ENCODE results near the gene PHETA2.

Gene PHETA2, protein sequence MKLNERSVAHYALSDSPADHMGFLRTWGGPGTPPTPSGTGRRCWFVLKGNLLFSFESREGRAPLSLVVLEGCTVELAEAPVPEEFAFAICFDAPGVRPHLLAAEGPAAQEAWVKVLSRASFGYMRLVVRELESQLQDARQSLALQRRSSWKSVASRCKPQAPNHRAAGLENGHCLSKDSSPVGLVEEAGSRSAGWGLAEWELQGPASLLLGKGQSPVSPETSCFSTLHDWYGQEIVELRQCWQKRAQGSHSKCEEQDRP

DNA sequence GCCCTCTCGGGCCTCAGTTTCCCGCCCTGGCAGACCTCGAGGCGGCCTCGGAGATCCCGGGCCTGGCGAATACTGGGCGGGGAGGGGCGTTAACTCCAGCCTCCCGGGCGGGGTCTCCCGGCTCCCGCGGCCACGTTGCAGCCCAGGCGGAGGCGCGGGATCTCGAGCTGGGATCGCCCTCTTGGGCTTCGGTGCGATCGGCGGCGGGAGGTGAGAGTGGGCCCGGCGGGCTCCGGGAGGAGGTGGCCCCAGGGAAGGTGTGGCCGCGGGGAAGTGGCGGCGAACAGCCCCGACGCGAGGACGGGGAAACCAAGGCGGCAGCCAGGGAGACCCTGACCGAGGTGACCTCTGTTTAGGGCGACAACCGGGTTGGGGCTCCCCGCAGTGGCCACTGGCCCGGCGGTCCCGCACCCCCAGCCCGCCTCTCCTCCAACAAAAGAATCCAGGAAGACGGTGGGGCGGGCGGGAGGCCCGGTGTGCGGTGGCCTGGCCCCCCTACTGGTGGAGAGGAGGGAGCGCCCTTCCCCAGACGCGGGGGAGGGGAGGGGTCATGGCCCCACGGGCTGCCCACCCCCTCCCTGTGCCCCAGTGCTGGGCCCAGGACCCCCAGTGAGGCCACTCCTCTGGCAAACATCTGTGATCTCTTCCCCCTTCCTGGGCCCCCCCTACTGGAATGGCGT, at the start of gene PHETA2:
Gene PHETA2 (plus strand): TSS at position 117 of the 680 bp plus-strand sequence. CDS start 3,046 bp downstream, outside the sequence.
- no peak for DNase-seq

DNA sequence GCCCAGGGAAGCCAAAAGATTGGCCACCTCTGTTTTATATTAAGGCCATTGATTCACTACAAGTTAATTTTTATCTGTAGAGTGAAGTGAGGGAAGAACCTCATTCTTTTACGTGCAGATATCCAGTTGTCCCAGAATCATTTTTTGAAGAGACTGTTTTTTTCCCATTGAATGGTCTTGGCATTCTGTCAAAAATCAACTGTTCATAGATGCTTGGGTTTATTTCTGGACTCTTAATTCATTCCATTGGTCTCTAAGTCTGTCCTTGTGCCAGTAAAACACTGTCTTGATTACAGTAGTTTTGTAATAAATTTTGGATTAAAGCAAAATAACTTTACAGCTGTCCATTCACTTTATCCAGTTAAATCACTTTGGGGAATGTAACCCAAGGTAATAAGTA, 48.6 kb upstream of the PHETA2 start:
- no peak for DNase-seq

DNA sequence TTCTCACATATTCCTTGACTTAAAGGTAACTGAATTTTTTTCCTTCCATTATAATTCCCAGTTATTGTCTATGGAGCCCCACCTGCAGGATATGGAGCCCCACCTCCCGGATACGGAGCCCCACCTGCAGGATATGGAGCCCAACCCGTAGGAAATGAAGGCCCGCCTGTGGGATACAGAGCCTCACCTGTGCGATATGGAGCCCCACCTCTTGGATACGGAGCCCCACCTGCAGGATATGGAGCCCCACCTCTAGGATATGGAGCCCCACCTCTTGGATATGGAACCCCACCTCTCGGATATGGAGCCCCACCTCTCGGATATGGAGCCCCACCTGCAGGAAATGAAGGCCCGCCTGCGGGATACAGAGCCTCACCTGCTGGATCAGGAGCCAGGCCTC, 47.3 kb upstream of the PHETA2 start:
- no peak for DNase-seq

DNA sequence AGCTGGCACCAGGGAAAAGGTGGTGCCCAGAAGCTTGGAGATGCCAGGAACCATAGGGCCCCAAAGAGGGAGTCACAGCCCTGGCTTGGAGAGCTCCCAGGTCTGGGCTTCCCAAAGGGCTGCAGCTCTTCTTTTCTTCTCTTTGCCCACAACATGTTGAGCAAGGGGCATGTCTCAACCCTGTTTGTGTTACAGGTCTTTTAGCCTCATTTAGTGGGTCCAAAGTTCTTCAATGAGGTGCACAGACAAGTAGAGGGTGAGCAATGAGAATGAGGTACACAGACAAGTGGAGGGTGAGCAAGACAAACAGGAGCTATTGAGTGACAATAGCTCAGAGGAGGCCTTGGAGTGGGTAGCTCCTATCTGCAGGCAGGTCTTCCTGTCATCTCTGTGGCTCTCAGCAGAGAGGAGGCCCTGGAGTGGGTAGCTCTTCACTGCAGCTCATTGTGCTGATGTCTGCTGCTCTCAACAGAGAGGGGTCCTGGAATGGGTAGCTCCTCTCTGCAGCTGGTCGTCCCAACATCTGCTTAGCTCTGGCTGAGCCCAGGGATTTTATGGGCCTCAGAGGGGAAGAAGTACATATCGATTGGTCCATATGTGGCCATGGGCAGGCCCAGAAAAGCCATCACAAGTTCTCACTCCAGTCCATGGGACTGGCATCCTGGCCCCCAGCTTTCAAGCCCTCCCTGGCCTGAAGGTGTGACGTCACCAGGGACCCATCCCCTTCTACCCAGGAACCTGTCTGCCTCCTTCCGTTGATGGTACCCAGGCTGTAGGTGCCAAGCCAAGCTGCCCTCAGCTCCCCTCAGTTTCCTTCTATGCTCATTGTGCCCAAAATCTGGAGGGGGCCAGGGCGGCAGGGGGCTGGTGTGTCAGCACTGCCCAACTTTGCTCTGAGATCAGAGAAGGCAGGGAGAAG, 40.5 kb upstream of the PHETA2 start:
- no peak for DNase-seq

DNA sequence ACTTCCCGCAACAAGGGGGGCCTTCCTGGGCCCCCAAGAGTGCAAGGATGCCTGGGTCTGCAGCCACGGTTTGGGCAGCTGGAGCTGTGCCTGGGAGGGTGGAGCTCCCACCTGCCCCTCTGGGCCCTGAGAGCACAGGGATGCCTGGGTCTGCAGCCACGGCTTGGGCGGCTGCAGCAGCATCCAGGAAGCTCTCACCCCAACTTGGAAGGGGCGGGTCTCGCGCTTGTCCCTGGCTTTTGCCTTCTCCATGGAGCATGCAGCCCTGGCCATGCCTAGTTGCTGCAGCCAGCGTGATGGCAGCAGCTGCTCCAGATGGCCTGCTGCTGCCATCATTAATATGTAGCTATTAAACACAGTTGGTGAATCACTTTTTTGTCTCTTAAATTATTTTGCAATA, 38.8 kb upstream of the PHETA2 start:
- no peak for DNase-seq

DNA sequence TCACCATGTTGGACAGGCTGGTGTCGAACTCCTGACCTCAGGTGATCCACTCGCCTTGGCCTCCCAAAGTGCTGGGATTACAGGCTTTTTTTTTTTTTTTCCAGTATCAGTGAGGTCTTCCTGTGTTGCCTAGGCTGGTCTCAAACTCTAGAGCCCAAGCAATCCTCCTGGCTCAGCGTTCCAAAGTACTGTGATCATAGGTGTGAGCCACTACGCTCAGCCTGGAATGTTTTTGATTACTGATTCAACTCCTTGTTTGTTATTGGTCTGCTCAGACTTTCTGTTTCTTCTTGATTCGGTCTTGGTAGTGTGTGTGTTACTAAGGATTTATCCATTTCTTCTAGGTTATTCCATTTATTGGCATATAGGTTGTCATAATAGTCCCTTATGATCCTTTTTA, 34.8 kb upstream of the PHETA2 start:
- DNase-seq, result no peak

DNA sequence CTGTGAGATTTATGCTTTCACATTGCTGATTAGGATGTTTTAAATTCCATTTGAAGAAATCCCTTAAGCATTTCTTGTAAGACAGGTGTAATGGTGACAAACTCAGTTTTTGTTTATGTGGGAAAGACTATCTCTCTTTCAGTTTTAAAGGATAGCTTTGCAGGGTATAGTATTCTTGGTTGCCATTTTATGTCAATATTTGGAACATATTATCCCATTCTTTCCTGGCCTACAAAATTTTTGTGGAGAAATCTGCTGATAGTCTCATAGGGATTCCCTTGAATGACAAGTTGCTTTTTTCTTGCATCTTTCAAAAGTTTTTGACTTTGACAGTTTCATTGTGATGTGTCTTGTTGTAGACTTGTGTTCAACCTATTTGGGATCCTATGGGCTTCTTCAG, 32.3 kb upstream of the PHETA2 start:
- no peak for DNase-seq

DNA sequence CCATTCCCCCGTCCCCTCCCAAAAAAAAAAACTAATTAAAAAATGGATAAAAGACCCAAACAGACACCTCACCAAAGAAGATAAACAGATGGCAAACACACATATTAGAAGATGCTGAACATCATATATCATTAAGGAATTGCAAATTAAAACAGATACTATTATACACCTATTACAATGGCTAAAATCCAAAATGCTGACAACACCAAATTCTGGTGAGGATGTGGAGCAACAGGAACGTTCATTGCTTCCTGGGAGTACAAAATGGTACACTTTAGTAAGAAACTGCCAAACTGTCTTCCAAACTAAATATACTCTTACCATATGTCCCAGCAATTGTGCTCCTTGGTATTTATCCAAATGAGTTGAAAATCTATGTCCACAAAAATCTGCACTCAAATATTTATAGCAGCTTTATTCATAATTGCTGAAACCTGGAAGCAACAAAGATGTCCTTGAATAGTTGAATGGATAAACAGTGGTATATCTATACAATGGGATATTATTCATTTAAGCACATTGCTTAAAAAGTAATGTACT, 23.3 kb upstream of the PHETA2 start:
- DNase-seq, result no peak

DNA sequence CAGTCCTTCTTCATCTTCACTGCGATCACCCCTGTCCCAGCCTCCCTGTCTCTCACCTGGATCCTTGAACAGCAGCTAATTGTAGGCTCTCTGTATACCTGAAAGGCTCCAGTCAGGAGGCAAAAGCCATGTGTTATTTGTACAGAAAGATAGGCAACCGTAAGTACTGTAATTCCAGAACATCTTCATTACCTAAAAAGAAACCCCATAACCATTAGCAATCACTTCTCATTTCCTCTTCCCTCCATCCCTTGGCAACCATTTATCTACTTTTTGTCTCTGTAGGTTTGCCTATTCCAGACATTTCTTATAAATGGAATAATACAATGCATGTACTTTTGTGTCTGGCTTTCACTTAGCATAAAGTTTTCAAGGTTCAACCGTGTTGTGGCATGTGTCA, 21.3 kb upstream of the PHETA2 start:
- no peak for DNase-seq

DNA sequence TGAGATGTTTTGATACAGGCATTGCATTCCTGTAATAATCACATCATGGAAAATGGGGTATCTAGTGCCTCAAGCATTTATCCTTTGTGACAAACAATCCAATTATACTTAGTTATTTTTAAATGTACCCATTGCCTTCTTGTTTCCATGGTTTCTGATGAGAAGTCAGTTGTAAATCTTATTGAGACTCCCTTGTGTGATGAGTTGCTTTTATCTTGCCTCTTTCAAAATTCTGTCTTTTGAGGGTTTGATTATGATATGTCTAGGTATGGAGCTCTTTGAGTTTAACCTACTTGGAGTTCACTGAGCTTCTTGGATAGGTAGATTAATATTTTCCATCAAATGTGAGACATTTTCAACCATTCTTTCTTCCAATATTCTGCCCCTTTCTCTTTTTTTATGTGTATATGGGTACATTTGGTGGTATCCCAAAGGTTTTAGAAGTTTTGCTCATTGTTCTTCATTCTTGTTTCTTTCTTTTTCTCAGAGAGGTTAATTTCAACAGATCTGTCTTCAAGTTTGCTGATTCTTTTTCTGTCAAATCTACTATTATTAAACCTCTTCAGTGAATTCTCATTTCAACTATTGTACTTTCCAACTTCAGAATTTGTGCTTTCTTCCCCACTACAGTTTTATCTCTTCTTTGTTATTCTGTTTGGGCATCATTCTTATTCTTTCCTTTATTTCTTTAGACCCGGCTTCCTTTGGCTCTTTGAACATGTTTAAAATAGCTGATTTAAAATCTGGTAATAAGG, 17.1 kb upstream of the PHETA2 start:
- DNase-seq, result no peak

DNA sequence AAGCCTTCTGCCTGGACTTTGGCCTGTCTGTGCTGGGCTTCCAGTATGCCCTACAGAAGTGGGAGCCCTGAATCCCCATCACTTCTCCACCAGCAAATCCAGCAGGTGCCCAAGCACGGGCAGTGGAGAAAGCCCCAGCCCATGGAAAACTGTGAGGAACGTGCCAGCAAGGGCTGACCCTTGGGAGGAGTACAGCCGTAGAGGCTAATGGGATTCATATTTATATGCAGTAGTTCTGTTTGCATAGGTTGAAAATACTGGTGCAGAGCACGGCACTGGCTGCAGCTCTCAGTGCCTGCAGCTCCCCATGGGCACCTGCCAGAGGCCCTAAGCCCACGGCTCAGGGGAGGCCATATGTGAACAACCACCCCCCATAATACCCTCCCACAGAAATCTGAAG, 13.6 kb upstream of the PHETA2 start:
- no peak for DNase-seq

DNA sequence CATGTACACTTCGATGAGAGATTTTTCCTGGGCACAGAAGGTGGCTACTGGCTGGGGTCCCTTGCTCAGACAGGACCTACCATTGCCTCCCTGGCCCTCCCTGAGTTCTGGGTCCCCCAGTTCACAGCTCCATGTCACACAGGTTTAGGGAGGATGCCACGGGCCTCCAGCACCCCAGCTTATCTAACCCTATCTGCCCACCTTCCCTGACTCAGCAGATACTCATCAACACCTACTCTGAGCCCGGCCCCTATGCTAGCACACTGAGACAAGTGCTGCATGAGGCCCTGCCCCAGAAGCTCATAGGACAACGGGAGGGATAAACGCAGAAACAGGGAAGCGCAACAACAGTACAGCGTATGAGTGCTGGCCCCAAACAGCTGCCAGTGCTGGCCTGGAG, 13.0 kb upstream of the PHETA2 start:
- DNase-seq, result no peak

DNA sequence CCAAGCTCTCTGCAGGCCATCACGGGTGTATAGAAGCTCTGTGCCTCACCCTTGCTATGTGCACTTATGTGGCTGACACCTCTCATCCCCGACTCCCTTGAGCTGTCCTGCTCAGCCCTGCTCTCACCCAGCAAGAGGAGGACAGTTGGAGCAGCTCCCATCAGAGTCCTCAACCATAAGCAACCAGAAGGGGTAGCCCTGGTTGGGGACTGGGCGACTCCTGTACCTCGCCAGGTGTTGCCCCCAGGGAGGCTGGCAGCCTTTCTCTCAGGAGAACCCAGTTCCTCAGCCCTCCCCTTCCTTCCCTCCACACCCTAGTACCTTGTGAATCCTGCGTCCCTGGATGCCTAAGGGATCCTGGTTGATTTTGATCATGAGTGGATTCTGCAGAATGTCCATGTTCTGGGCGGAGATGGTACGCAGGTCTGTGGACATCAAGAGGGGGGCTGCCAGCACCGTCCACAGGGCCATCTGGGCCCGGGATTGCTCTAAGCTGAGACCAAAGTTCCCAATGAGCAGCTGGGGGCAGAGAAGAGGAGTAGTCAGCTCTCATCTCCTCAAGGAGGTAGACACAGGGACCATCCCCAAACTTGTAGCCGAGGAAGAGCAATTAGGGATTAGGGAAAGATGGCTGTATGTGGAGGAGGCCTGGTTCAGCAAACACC, 11.4 kb upstream of the PHETA2 start:
- no peak for DNase-seq

DNA sequence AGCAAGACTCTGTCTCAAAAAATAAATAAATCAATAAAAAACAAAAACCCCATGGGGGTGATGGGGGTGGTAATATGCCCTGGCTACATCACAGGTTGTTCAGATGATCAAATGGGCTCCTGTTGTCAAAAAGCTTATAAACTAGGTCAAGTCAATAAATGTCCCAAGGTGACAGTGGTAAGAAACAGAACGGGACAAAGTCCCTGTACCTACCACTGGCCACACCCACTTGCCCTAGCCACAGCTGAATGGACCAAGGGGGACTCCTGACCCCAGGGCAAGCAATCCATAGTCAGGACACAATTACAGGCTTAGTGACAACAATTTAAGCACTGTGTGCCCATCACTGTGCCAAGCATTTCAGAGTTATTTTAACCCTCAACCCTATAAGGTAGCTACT, 9.4 kb upstream of the PHETA2 start:
- no peak for DNase-seq

DNA sequence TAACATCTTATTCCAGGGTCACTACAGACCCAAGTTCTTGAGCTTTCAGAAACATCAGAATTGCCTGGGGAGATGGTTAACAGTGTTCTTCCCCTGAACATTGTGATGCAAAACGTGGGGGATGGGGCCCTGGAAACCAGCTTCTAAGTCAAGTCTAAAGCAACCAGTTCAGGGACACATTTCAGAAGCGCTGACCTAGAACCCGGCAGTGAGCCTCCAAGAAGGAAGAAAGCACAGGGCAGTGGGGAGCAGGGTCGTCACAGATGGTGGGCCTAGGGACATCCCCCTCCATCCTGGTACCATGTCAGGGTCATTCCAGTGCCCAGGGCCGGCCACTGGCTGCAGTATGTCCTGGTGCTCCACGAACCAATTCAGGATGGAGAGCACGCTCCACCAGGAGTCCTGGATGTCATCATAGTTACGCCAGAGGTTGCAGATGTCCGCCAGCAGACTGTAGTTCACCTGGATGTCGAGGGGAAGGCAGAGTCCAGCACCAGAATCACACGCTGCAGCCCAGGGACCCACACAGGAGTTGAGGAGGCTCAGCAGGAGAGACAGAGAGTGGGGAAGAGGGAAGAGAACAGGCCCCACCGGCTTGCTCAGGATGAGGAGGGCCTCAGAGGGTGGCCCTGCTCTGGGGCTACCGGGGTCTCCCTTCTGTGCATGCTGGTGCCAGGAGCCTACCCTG, 8.5 kb upstream of the PHETA2 start:
- DNase-seq, result no peak

DNA sequence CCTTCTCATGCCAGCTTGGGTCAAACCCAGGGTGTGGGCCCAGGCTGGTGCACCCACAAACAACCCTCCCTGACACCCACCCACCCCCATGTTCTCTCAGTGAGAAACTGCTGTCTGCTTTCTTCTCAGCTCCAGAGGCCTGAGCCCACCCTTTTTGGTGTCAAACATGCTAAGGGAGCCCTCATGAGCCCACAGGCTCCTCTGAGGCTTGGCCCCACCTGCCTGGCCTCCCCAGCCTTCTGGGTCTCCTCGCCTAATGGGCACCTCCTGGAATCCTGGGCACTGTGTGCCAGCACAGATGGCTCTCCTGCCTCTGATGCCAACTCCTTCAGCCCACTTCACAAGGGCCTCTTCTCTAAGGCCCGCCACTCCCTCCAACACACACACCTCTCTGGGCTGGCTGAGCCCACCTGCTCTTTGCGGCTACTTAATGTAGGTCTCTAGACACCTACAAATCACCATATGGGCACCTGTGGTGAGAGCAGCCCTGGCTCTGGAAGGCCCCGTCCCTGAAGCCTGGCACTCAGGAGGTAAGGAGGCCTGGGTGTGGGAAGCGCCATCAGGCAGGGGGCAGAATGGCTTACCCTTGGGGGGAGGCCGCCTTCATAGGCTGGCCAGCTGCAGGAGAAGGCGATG, 7.8 kb upstream of the PHETA2 start:
- DNase-seq, result no peak

DNA sequence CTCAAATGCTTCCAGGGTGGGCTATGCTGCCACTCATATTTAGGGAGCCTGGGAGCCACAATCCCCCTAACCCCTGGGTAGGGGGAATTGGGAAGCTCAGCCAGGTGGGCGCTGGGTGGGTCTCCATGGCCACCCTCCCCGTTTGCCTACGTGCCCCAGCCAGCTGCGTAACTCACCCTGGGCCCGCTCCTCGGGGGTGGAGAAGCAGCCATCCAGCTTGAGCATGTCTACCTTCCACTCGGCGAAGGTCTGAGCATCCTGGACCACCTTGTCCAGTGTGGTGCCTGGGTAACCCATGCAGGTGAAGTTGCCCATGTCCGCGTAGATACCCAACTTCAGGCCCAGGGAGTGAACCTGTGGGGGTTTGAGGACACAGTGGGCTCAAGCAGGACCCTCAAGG, 7.1 kb upstream of the PHETA2 start:
- no peak for DNase-seq

DNA sequence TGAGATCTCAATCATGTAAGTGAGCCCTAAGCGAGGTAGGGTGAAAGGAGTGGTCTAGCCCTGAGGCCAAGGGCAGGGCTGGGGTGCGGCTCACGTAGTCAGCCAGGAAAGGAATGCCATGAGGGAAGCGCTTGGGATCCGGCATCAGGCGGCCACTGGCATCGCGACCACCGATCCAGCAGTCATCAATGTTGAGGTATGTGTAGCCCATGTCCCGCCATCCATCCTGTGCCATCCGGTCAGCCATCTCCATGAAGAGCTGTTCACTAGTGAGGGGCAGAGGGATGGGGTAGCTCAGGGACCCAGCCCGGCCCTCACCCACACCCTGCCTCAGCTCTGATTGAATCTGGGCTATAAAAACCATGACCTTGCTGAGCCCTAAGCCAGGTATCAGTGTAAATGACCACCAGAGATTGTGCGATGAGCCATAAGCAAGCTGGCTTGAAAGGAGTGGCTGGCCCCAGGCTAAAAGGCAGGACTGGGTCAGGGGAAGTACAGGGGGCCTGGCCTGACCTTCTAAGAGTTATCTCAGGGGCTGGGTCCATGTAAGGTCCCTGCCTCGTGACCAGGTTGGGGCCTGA, 6.3 kb upstream of the PHETA2 start:
- DNase-seq, result no peak

DNA sequence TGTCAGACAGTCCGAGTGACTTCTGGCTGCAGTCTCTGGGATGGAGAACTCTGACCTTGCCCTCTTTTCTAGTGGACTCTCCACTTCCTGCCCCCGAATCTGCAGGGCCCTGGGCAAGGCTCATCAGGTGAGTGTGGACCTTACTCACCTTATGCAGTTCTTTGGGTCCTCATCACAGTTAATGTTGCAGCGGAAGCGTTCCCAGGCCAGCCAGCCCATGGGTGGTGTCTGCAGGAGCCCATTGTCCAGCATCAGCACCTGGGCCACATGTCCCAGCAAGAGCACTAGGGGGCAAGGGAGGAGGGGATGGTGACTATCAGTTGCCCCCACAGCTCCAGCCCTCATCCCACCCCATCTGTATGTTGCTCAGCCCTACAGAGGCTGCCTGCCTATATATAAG, 5.8 kb upstream of the PHETA2 start:
- DNase-seq, result no peak

DNA sequence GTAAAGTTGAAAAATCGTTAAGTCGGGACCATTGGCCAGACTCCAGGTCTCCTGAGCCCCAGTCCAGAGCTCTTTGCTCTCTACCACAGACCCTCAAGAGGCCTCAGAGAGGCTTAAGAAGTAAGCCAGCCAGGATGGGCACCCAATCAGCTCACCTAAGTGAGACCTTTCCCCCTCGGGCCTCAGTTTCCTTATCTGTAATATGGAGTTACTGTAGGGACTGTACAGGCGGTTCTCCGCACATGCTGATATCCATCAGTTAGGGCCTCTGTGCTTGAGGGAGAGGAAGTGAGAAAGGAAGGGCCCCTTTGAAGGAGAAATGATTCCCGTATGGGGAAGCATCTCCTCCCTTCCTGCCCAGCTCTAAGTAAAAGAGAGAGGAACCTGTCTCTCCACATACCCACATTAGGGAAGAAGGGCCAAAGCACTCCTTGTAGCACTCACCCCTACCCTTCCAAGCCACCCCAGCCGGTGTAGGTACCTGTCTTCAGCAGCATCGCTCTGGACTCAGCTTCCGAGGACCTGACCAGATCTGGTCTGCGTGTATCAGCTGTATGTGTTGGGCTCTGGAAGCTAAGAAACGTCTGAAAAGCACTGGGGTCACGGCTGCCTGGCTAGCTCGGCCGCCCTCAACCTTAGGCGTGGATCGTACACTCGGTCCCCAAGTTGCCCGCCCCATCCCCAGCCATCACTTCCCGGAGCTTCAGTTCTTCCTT, 4.1 kb upstream of the PHETA2 start:
- no peak for DNase-seq

Measured in NCI-H1092 (cell line).